ENCODE results near the gene DYNC1LI2.

- TF ChIP-seq CTCF (IDR thresholded peaks at IDR 0.05; ENCODE audit: low read depth, low read length, poor library complexity, severe bottlenecking) (no peak), EZH2phosphoT487 (IDR thresholded peaks at IDR 0.05; ENCODE audit: borderline replicate concordance, low read length) (no peak)
Measured at GRCh38 chr16:66754211-66754610, 2.8 kb upstream of the DYNC1LI2 start.
